Measurements from ENCODE around the gene FNBP1. TPM values are rescaled to one million over a fixed set of nuclear protein-coding genes. Genes with fewer than 3 reads are reported as not detected.

Gene FNBP1
- total RNA-seq, 1 experiment from 2014 or later: 80.7 TPM

DNA sequence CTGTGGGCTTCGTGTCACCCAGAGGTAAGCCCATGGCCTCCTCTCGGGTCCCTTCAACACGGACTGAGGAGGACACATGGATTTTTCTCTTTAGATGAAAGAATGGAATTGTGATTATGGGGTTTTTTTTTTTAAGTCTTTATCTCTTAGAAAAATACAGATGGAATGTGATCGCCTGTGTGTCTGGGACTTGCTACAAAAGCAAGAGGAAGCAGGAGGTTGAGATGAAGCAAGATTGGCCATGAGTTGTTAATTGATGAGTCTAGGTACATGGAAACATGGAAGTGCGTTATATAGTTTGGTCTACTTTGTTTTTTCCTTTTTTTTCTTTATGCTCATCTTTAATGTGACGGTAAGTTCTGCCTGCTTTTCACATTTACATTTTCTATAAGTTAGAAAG lies 193.1 kb downstream of the FNBP1 start:
- peaks cover 20% of the 10 kb centered on the region for H3F3A ChIP-seq (ENCODE audit: insufficient read depth, low read depth)
- no peak overlapping the region for H3K4me3 ChIP-seq
- no peaks in the 10 kb centered on the region for H3K9me2 ChIP-seq (ENCODE audit: insufficient read depth)
- H3K4me2 ChIP-seq: no peak overlapping the region
- peaks cover 24% of the 10 kb centered on the region for H3K4me1 ChIP-seq (replicated peaks; ENCODE audit: insufficient read depth)
- H4K20me1 ChIP-seq (ENCODE audit: insufficient read depth): no peaks in the 10 kb centered on the region
- intact Hi-C loops (cut with micrococcal nuclease; ENCODE audit: unreplicated experiment): no loop called here
- no peaks in the 10 kb centered on the region for H3K36me3 ChIP-seq (ENCODE audit: low read depth)
- TF ChIP-seq CTCF (conservative IDR thresholded peaks at IDR 0.05) (no peak), EZH2 (IDR thresholded peaks at IDR 0.05; ENCODE audit: low read depth) (no peak)
- no peaks in the 10 kb centered on the region for H3K79me2 ChIP-seq (ENCODE audit: low read depth)
- no peaks in the 10 kb centered on the region for H3K27me3 ChIP-seq (ENCODE audit: insufficient read depth, low read depth)
- POLR2A ChIA-PET (ENCODE audit: unreplicated experiment): no interaction called here
- DNase-seq: no peak
- CTCF ChIA-PET: no interaction called here
- H3K27ac ChIP-seq: no peak overlapping the region
- no peaks in the 10 kb centered on the region; the same call in 1 of the 2 replicates for H3K9me3 ChIP-seq (ENCODE audit: insufficient read depth, low read depth)
- BruUV-seq (replicated peaks): no TSS peak
- no peak overlapping the region for H2AFZ ChIP-seq

DNA sequence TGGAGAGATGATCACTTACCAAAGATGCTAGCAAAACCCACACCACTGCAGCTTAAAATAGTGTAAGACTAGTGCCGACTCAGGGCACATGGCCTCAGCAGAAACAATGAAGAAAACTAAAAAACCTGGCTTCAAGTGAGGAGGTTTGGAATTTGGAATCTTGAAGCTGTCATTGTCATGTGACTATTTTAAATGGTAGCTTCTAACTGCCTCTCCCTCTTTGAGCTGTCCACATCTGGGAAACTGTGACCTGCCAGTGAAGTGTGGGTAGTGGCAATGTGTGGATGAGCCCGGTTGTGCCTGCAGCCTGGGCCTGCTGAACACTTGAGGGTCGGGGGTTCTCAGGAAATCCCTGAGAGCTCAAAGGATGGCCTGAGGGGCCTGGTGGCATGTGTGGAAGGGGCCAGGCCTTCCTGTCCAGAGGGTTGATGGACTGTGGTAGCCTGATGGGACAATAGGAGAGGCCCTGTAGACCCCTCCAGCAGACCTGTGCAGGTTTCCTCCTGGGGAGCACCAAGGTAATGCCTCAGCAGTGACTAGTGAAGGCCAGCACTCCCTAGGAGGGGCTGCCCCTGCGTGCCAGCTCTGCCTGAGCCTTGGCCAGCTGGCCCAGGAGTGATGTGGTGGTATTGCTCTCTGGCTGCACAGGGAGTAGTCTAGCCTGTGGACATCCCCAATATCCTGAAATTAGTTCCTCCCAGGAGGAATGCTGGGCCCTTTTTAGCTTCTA lies 194.1 kb downstream of the FNBP1 start:
- H3K9me3 ChIP-seq (ENCODE audit: insufficient read depth, low read depth): no peaks in the 10 kb centered on the region; the same call in 1 of the 2 replicates
- ChIA-PET POLR2A (ENCODE audit: unreplicated experiment) (no interaction called here), CTCF (no interaction called here)
- H3K4me2 ChIP-seq: no peak overlapping the region
- no peak overlapping the region for H3K4me3 ChIP-seq
- H3K79me2 ChIP-seq (ENCODE audit: low read depth): no peaks in the 10 kb centered on the region
- H3K9me2 ChIP-seq (ENCODE audit: insufficient read depth): no peaks in the 10 kb centered on the region
- no peak overlapping the region for H3K27ac ChIP-seq
- no TSS peak for BruUV-seq (replicated peaks)
- intact Hi-C loops (cut with micrococcal nuclease; ENCODE audit: unreplicated experiment): no loop called here
- H3K27me3 ChIP-seq (ENCODE audit: insufficient read depth, low read depth): no peaks in the 10 kb centered on the region
- H4K20me1 ChIP-seq (ENCODE audit: insufficient read depth): no peaks in the 10 kb centered on the region
- DNase-seq: no peak
- H3K4me1 ChIP-seq (replicated peaks; ENCODE audit: insufficient read depth): peaks cover 24% of the 10 kb centered on the region
- peaks cover 23% of the 10 kb centered on the region for H3F3A ChIP-seq (ENCODE audit: insufficient read depth, low read depth)
- TF ChIP-seq CTCF (conservative IDR thresholded peaks at IDR 0.05) (no peak), EZH2 (IDR thresholded peaks at IDR 0.05; ENCODE audit: low read depth) (no peak)
- no peaks in the 10 kb centered on the region for H3K36me3 ChIP-seq (ENCODE audit: low read depth)
- no peak overlapping the region for H2AFZ ChIP-seq

- intact Hi-C loops (cut with micrococcal nuclease; ENCODE audit: unreplicated experiment): no loop called here
- POLR2A ChIA-PET (ENCODE audit: unreplicated experiment): no interaction called here
- DNase-seq: no peak
- Histone ChIP-seq H3K9me3 (ENCODE audit: insufficient read depth, low read depth) (no peaks in the 10 kb centered on the region), H3K4me3 (no peak overlapping the region), H3K9me2 (ENCODE audit: insufficient read depth) (no peaks in the 10 kb centered on the region), H3K27ac (no peak overlapping the region), H3K79me2 (ENCODE audit: low read depth) (no peaks in the 10 kb centered on the region), H2AFZ (no peak overlapping the region), H3K4me1 (replicated peaks; ENCODE audit: insufficient read depth) (no peaks in the 10 kb centered on the region), H3K36me3 (ENCODE audit: low read depth) (no peaks in the 10 kb centered on the region), H4K20me1 (ENCODE audit: insufficient read depth) (no peaks in the 10 kb centered on the region), H3K27me3 (ENCODE audit: insufficient read depth, low read depth) (no peaks in the 10 kb centered on the region), H3F3A (ENCODE audit: insufficient read depth, low read depth) (peaks cover 5% of the 10 kb centered on the region; the same call in 1 of the 2 replicates), H3K4me2 (no peak overlapping the region)
- BruUV-seq (replicated peaks): no TSS peak
- CTCF ChIA-PET: interaction anchor here (0.6 kb wide), 1 partner anchor 234 kb away, joined by 3 read pairs; no protein-coding TSS in a partner anchor
- no peak for TF ChIP-seq EZH2 (IDR thresholded peaks at IDR 0.05; ENCODE audit: low read depth)
These were observed 197.6 kb downstream of the FNBP1 start for GRCh38 chr9:129845373-129845772.

All from PC-9 (cell line).